Mesenchymal stem cell (in vitro differentiated cells and primary cell): ENCODE data around the gene FSD1.

Source experiments
- DNase-seq: peaks from one replicate; pipeline ENCODE4 v3.0.0-alpha.2; 2013
- H2AFZ ChIP-seq: one replicate; pipeline ENCODE4 v1.6.1; 2013; ENCODE audit warnings: low read depth, mild to moderate bottlenecking, control low read depth, inconsistent platforms, low read length, moderate library complexity
- H2AK5ac ChIP-seq: 2 replicates; pipeline ENCODE4 v1.6.1; 2013; ENCODE audit warnings: low read length, moderate library complexity, mild to moderate bottlenecking, inconsistent platforms; ENCODE audit not compliant: severe bottlenecking
- H2BK120ac ChIP-seq: one replicate; pipeline ENCODE4 v1.6.1; 2013; ENCODE audit warnings: low read depth, mild to moderate bottlenecking, inconsistent platforms, low read length, moderate library complexity
- H2BK12ac ChIP-seq, 2 experiments: one replicate each; pipeline ENCODE4 v1.6.1; 2013; ENCODE audit warnings: inconsistent platforms in 2 of 2, low read length in 2 of 2, mild to moderate bottlenecking in 2 of 2, moderate library complexity in 2 of 2, control low read depth in 1 of 2
- H2BK15ac ChIP-seq: one replicate; pipeline ENCODE4 v1.6.1; 2013; ENCODE audit warnings: mild to moderate bottlenecking, low read depth, inconsistent platforms; ENCODE audit not compliant: poor library complexity, severe bottlenecking
- H2BK5ac ChIP-seq: 2 replicates; pipeline ENCODE4 v1.6.1; 2013; ENCODE audit warnings: low read depth, mild to moderate bottlenecking, low read length, control low read depth, inconsistent platforms; ENCODE audit not compliant: poor library complexity, severe bottlenecking
- H3K14ac ChIP-seq, 2 experiments: one replicate each; pipeline ENCODE4 v1.6.1; 2013; ENCODE audit warnings: inconsistent platforms in 2 of 2, low read length in 2 of 2, control low read depth in 1 of 2, mild to moderate bottlenecking in 1 of 2, moderate library complexity in 1 of 2
- H3K18ac ChIP-seq, 2 experiments: one replicate each; pipeline ENCODE4 v1.6.1; 2013; ENCODE audit warnings: inconsistent platforms in 2 of 2, low read length in 2 of 2, control low read depth in 1 of 2, low read depth in 1 of 2, mild to moderate bottlenecking in 1 of 2
- H3K23ac ChIP-seq, 2 experiments: one replicate each; pipeline ENCODE4 v1.6.1; 2013; ENCODE audit warnings: inconsistent platforms in 2 of 2, low read length in 2 of 2, mild to moderate bottlenecking in 2 of 2, moderate library complexity in 2 of 2, control low read depth in 1 of 2
- H3K27ac ChIP-seq: 2 replicates; pipeline ENCODE4 v1.5.1; 2013; ENCODE audit warnings: mild to moderate bottlenecking, moderate library complexity, low read length, control low read depth, inconsistent platforms; ENCODE audit not compliant: poor library complexity, severe bottlenecking
- H3K27me3 ChIP-seq, 2 experiments: 2 replicates each; pipeline versions ENCODE4 v1.6.1 to v1.7.0; 2013; ENCODE audit warnings: low read length in 2 of 2, mild to moderate bottlenecking in 2 of 2, moderate library complexity in 2 of 2, control low read depth in 1 of 2, inconsistent platforms in 1 of 2; ENCODE audit not compliant: control insufficient read depth in 1 of 2, insufficient read depth in 1 of 2
- H3K36me3 ChIP-seq, 2 experiments: 2 replicates each; pipeline versions ENCODE4 v1.6.1 to v1.7.0; 2013; ENCODE audit warnings: low read length in 2 of 2, control low read depth in 1 of 2, inconsistent platforms in 1 of 2, low read depth in 1 of 2, mild to moderate bottlenecking in 1 of 2; ENCODE audit not compliant: insufficient read depth in 2 of 2, control insufficient read depth in 1 of 2
- H3K4ac ChIP-seq, 2 experiments: one replicate each; pipeline ENCODE4 v1.6.1; 2013; ENCODE audit warnings: inconsistent platforms in 2 of 2, low read length in 2 of 2, mild to moderate bottlenecking in 2 of 2, moderate library complexity in 2 of 2, control low read depth in 1 of 2, low read depth in 1 of 2
- H3K4me1 ChIP-seq: 2 replicates; pipeline ENCODE4 v1.6.1; 2013; ENCODE audit warnings: low read depth, low read length, control low read depth; ENCODE audit not compliant: control insufficient read depth, insufficient read depth
- H3K4me2 ChIP-seq: 2 replicates; pipeline ENCODE4 v1.6.1; 2013; ENCODE audit warnings: low read length, mild to moderate bottlenecking, inconsistent platforms; ENCODE audit not compliant: poor library complexity, severe bottlenecking
- H3K4me3 ChIP-seq, 2 experiments: 2 replicates each; pipeline versions ENCODE4 v1.5.1 to v1.7.0; 2013; ENCODE audit warnings: low read length in 2 of 2, mild to moderate bottlenecking in 2 of 2, control low read depth in 1 of 2, low read depth in 1 of 2; ENCODE audit not compliant: insufficient read depth in 1 of 2
- H3K79me1 ChIP-seq: replicated peaks from 2 replicates; pipeline ENCODE4 v1.6.1; 2013; ENCODE audit warnings: mild to moderate bottlenecking, control low read depth, low read length, inconsistent platforms; ENCODE audit not compliant: poor library complexity, severe bottlenecking
- H3K9ac ChIP-seq: 2 replicates; pipeline ENCODE4 v1.7.0; 2013; ENCODE audit warnings: mild to moderate bottlenecking, low read length, moderate library complexity
- H3K9me3 ChIP-seq: 2 replicates; pipeline ENCODE4 v1.7.0; 2013; ENCODE audit warnings: mild to moderate bottlenecking, low read length; ENCODE audit not compliant: control insufficient read depth
- H4K8ac ChIP-seq: one replicate; pipeline ENCODE4 v1.6.1; 2013; ENCODE audit warnings: inconsistent platforms, mild to moderate bottlenecking, low read length, moderate library complexity
- H4K91ac ChIP-seq: one replicate; pipeline ENCODE4 v1.6.1; 2013; ENCODE audit warnings: mild to moderate bottlenecking, low read length, inconsistent platforms
- WGBS: methylation state at CpG from one replicate; pipeline ENCODE4 v1.1.7; 2013; ENCODE audit warnings: mixed read lengths; 5-methylcytosine and 5-hydroxymethylcytosine counted together

Gene FSD1

GRCh38 chr19:4316956-4317355 is 12.6 kb downstream of the FSD1 start:
- H3K23ac ChIP-seq = no peak overlapping the region
- no peak overlapping the region for H3K14ac ChIP-seq
- no peak overlapping the region for H2AK5ac ChIP-seq

GRCh38 chr19:4318460-4318859 is 14.1 kb downstream of the FSD1 start:
- WGBS = 100% methylated on average over 2 of the region's 7 CpGs

More at GRCh38 chr19:4316956-4317355, 12.6 kb downstream of the FSD1 start:
- peaks cover 0 to 13% of the 10 kb centered on the region in 2 experiments for H3K27me3 ChIP-seq
- no peak overlapping the region for H3K27ac ChIP-seq
- no peak overlapping the region for H3K18ac ChIP-seq
- H3K4ac ChIP-seq = no peak overlapping the region
- peaks cover 6% of the 10 kb centered on the region for H3K9me3 ChIP-seq
- no peak overlapping the region for H2AFZ ChIP-seq
- no peak overlapping the region for H2BK15ac ChIP-seq
- peaks cover 0 to 16% of the 10 kb centered on the region in 2 experiments for H3K36me3 ChIP-seq
- H2BK12ac ChIP-seq = no peak overlapping the region
- 93% methylated on average over 9 of the region's 9 CpGs for WGBS
- no peaks in the 10 kb centered on the region for H3K4me1 ChIP-seq
- H4K91ac ChIP-seq = no peak overlapping the region
- no peak overlapping the region for H2BK120ac ChIP-seq
- H4K8ac ChIP-seq = no peak overlapping the region
- no peak overlapping the region for H3K4me2 ChIP-seq
- no peak overlapping the region for H3K4me3 ChIP-seq
- H3K79me1 ChIP-seq = no peaks in the 10 kb centered on the region
- no peak overlapping the region for H2BK5ac ChIP-seq
- peak; percentile 18 for DNase-seq
- H3K9ac ChIP-seq = no peak overlapping the region

GRCh38 chr19:4319067-4319718 is 14.8 kb downstream of the FSD1 start:
- Histone ChIP-seq H3K4me2 (no peak overlapping the region), H3K23ac (no peak overlapping the region), H2AFZ (no peak overlapping the region), H2BK120ac (no peak overlapping the region), H2BK5ac (no peak overlapping the region), H2AK5ac (no peak overlapping the region), H3K27ac (no peak overlapping the region), H3K9me3 (peaks cover 13% of the 10 kb centered on the region), H3K9ac (no peak overlapping the region), H3K4ac (no peak overlapping the region), H3K4me1 (no peaks in the 10 kb centered on the region), H3K27me3 (peaks cover 0 to 13% of the 10 kb centered on the region in 2 experiments), H3K18ac (no peak overlapping the region), H3K79me1 (no peaks in the 10 kb centered on the region), H3K36me3 (peaks cover 0 to 27% of the 10 kb centered on the region in 2 experiments), H2BK12ac (no peak overlapping the region), H3K14ac (no peak overlapping the region), H3K4me3 (no peak overlapping the region), H2BK15ac (no peak overlapping the region), H4K8ac (no peak overlapping the region), H4K91ac (no peak overlapping the region)
- 98% methylated on average over 2 of the region's 2 CpGs for WGBS
- DNase-seq = no peak

More at GRCh38 chr19:4318460-4318859, 14.1 kb downstream of the FSD1 start:
- no peak overlapping the region for H2BK12ac ChIP-seq
- H4K8ac ChIP-seq = no peak overlapping the region
- H3K18ac ChIP-seq = no peak overlapping the region
- peaks cover 0 to 20% of the 10 kb centered on the region in 2 experiments for H3K36me3 ChIP-seq
- no peak overlapping the region for H2BK120ac ChIP-seq
- H3K4me2 ChIP-seq = no peak overlapping the region
- H3K9ac ChIP-seq = no peak overlapping the region
- no peaks in the 10 kb centered on the region for H3K4me1 ChIP-seq
- no peak overlapping the region for H2AFZ ChIP-seq
- H3K27me3 ChIP-seq = peaks cover 0 to 13% of the 10 kb centered on the region in 2 experiments
- H3K4me3 ChIP-seq = no peak overlapping the region
- H3K4ac ChIP-seq = no peak overlapping the region
- no peak overlapping the region for H2BK15ac ChIP-seq
- no peak overlapping the region for H3K23ac ChIP-seq
- H3K14ac ChIP-seq = no peak overlapping the region
- H2AK5ac ChIP-seq = no peak overlapping the region
- peaks cover 13% of the 10 kb centered on the region for H3K9me3 ChIP-seq
- no peak overlapping the region for H3K27ac ChIP-seq
- no peak overlapping the region for H2BK5ac ChIP-seq
- no peak for DNase-seq
- no peak overlapping the region for H4K91ac ChIP-seq
- H3K79me1 ChIP-seq = no peaks in the 10 kb centered on the region

- Histone ChIP-seq H2BK12ac (no peak overlapping the region), H2BK5ac (no peak overlapping the region), H3K4me1 (no peaks in the 10 kb centered on the region), H3K23ac (no peak overlapping the region), H2AFZ (no peak overlapping the region), H3K9ac (no peak overlapping the region), H3K4ac (no peak overlapping the region), H3K14ac (no peak overlapping the region), H4K8ac (no peak overlapping the region), H2BK120ac (no peak overlapping the region), H3K79me1 (no peaks in the 10 kb centered on the region), H3K9me3 (peaks cover 13% of the 10 kb centered on the region), H3K18ac (no peak overlapping the region), H2BK15ac (no peak overlapping the region), H2AK5ac (no peak overlapping the region), H3K4me2 (no peak overlapping the region), H3K27me3 (peaks cover 0 to 16% of the 10 kb centered on the region in 2 experiments), H3K27ac (no peak overlapping the region), H3K36me3 (peaks cover 0 to 33% of the 10 kb centered on the region in 2 experiments), H3K4me3 (no peak overlapping the region), H4K91ac (no peak overlapping the region)
- no peak for DNase-seq
- WGBS = 93% methylated on average over 2 of the region's 2 CpGs
These were observed 16.0 kb downstream of the FSD1 start for GRCh38 chr19:4320419-4320818.
